Neural cell (in vitro differentiated cells): ENCODE measurements around the gene MGAT4B. TPM values are rescaled to one million over a fixed set of nuclear protein-coding genes. Genes with fewer than 3 reads are reported as not detected.

ENCODE experiments used
- H2AFZ ChIP-seq: fragments of 200-600, 300-800 bp; sonication (generic), shearing (Covaris generic); 2 replicates; pipeline ENCODE4 v1.6.0; 2014; ENCODE audit warnings: low read depth, mild to moderate bottlenecking, antibody characterized with exemption, low read length, moderate library complexity
- H3F3A ChIP-seq: fragments of 200-600 bp; shearing (Covaris generic); 2 replicates; pipeline ENCODE4 v1.6.1; 2016; ENCODE audit warnings: mild to moderate bottlenecking, moderate library complexity, mixed read lengths, antibody characterized with exemption, low read length; ENCODE audit not compliant: insufficient read depth, poor library complexity, severe bottlenecking
- H3K27ac ChIP-seq: fragments of 200-600, 300-800 bp; sonication (generic), shearing (Covaris generic); 2 replicates; pipeline ENCODE4 v1.5.1; 2014; ENCODE audit warnings: mild to moderate bottlenecking, low read length, moderate library complexity
- H3K27me3 ChIP-seq: fragments of 300-800, 200-600 bp; sonication (generic), shearing (Covaris generic); 2 replicates; pipeline ENCODE4 v1.6.0; 2014; ENCODE audit warnings: mild to moderate bottlenecking, low read depth, low read length, moderate library complexity; ENCODE audit not compliant: insufficient read depth
- H3K36me3 ChIP-seq: fragments of 300-800, 200-600 bp; sonication (generic), shearing (Covaris generic); 2 replicates; pipeline ENCODE4 v1.5.1; 2014; ENCODE audit warnings: mild to moderate bottlenecking, antibody characterized with exemption, low read length, moderate library complexity; ENCODE audit not compliant: insufficient read depth
- H3K4me2 ChIP-seq: fragments of 300-800, 200-600 bp; sonication (generic), shearing (Covaris generic); 2 replicates; pipeline ENCODE4 v1.6.0; 2014; ENCODE audit warnings: mild to moderate bottlenecking, low read length
- H3K4me3 ChIP-seq: fragments of 300-800, 200-600 bp; sonication (generic), shearing (Covaris generic); 2 replicates; pipeline ENCODE4 v1.5.1; 2014; ENCODE audit warnings: mild to moderate bottlenecking, low read length, moderate library complexity
- H3K79me2 ChIP-seq: fragments of 200-600 bp; shearing (Covaris generic); replicated peaks from 2 replicates; pipeline ENCODE4 v1.6.0; 2014; ENCODE audit warnings: mild to moderate bottlenecking, low read length, moderate library complexity; ENCODE audit not compliant: insufficient read depth
- H3K9ac ChIP-seq: fragments of 300-800, 200-600 bp; sonication (generic), shearing (Covaris generic); 2 replicates; pipeline ENCODE4 v1.6.1; 2016; ENCODE audit warnings: mild to moderate bottlenecking, low read length, mixed read lengths
- H3K9me2 ChIP-seq: fragments of 200-600 bp; shearing (Covaris generic); 2 replicates; pipeline ENCODE4 v1.6.1; 2016; ENCODE audit warnings: mild to moderate bottlenecking, low read length, mixed read lengths; ENCODE audit not compliant: insufficient read depth
- H3K9me3 ChIP-seq: fragments of 200-600, 300-800 bp; sonication (generic), shearing (Covaris generic); 2 replicates; pipeline ENCODE4 v1.6.1; 2016; ENCODE audit warnings: mild to moderate bottlenecking, mixed run types, low read length, moderate library complexity, mixed read lengths
- H4K20me1 ChIP-seq: fragments of 200-600 bp; shearing (Covaris generic); 2 replicates; pipeline ENCODE4 v1.6.1; 2016; ENCODE audit warnings: mild to moderate bottlenecking, mixed run types; ENCODE audit not compliant: insufficient read depth
- EP300 ChIP-seq: fragments of 450-650 bp; conservative IDR thresholded peaks from 2 replicates; pipeline ENCODE4 v1.6.1; 2014; ENCODE audit warnings: antibody characterized with exemption, mild to moderate bottlenecking, moderate library complexity; ENCODE audit not compliant: poor library complexity, severe bottlenecking
- EZH2 ChIP-seq: fragments of 200-600, 300-800 bp; shearing (Covaris generic), sonication (generic); IDR thresholded peaks from 2 replicates; pipeline ENCODE4 v1.6.1; 2014; ENCODE audit warnings: antibody characterized with exemption, low read length, borderline replicate concordance, mild to moderate bottlenecking; ENCODE audit not compliant: insufficient read depth, poor library complexity, severe bottlenecking
- MXI1 ChIP-seq: fragments of 450-650 bp; conservative IDR thresholded peaks from 2 replicates; pipeline ENCODE4 v1.6.1; 2014; ENCODE audit warnings: antibody characterized with exemption, mild to moderate bottlenecking; ENCODE audit not compliant: poor library complexity, severe bottlenecking
- POLR2AphosphoS5 ChIP-seq: IDR thresholded peaks from 2 replicates; pipeline ENCODE4 v1.6.1; 2012
- RAD21 ChIP-seq: fragments of 450-650 bp; conservative IDR thresholded peaks from 2 replicates; pipeline ENCODE4 v1.6.1; 2014; ENCODE audit warnings: antibody characterized with exemption, mild to moderate bottlenecking, moderate library complexity
- SMC3 ChIP-seq: fragments of 450-650 bp; conservative IDR thresholded peaks from 2 replicates; pipeline ENCODE4 v1.6.1; 2014; ENCODE audit warnings: antibody characterized with exemption, mild to moderate bottlenecking, moderate library complexity; ENCODE audit not compliant: poor library complexity
- TAF1 ChIP-seq: IDR thresholded peaks from 2 replicates; pipeline ENCODE4 v1.6.1; 2012; ENCODE audit warnings: low read depth
- polyA plus RNA-seq: library from polyadenylated mRNA; depleted of rRNA; stranded (reverse); fragments of >200 nt; gene quantifications from 2 replicates; pipeline ENCODE4 v1.2.3, GENCODE V29; 2014
- TF ChIP-seq, protein P1 (sequence below): IDR thresholded peaks from 2 replicates; pipeline ENCODE4 v1.6.1; 2012; ENCODE audit warnings: borderline replicate concordance
- TF ChIP-seq, protein P2 (sequence below): fragments of 450-650 bp; IDR thresholded peaks from 2 replicates; pipeline ENCODE4 v1.5.1; 2014; ENCODE audit warnings: antibody characterized with exemption, mild to moderate bottlenecking, moderate library complexity; ENCODE audit not compliant: poor library complexity, severe bottlenecking

Gene MGAT4B
- polyA plus RNA-seq, 1 donor from 2014 or later, result 70.6 TPM

DNA sequence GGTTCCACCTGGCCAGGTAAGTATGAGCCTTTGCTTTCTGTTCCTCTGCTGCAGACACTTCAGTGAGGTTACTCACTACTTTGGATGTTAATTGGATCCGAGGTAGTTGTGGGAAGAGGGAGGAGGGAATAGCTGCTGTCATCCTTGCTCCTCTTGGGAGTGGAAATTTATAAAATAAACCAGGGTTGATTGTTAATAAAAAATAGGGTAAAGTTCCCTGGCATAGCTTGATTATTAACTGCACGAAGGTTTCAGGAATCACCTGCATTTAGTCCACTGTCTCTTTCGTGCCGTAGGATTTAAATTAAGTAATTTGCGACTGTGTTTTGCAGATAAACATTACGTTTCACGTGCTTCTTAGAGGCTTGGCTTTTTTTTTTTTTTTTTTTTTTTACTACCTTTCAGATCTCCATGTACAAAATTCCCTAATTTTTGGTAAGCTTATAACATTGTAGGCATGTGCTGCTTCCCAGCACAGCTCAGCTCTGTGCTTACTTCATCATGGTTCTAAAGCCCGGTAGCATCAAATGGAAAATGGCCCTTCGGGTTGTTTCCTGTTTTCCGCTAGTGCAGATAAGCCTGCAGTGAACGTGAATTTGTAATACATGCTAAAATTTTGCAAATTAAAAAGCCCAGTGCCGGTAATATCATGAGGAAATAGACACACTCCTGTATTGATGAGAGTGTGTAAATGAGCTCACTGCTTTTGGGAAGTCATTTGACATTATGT lies 39.8 kb downstream of the MGAT4B start:
- no peak overlapping the region for H3K4me3 ChIP-seq
- no peaks in the 10 kb centered on the region for H3K27me3 ChIP-seq
- peaks cover 2% of the 10 kb centered on the region for H4K20me1 ChIP-seq
- peaks cover 24% of the 10 kb centered on the region for H3K79me2 ChIP-seq
- peaks cover 8% of the 10 kb centered on the region for H3K36me3 ChIP-seq
- no peak overlapping the region for H3K9ac ChIP-seq
- no peak overlapping the region for H3K27ac ChIP-seq
- H3K9me3 ChIP-seq, result no peaks in the 10 kb centered on the region
- no peak overlapping the region for H3K4me2 ChIP-seq
- H3K9me2 ChIP-seq, result no peaks in the 10 kb centered on the region
- H2AFZ ChIP-seq, result no peak overlapping the region
- TF ChIP-seq EZH2, result no peak
- no peak for TF ChIP-seq SMC3
- no peak for TF ChIP-seq RAD21
- TF ChIP-seq, protein P1, sequence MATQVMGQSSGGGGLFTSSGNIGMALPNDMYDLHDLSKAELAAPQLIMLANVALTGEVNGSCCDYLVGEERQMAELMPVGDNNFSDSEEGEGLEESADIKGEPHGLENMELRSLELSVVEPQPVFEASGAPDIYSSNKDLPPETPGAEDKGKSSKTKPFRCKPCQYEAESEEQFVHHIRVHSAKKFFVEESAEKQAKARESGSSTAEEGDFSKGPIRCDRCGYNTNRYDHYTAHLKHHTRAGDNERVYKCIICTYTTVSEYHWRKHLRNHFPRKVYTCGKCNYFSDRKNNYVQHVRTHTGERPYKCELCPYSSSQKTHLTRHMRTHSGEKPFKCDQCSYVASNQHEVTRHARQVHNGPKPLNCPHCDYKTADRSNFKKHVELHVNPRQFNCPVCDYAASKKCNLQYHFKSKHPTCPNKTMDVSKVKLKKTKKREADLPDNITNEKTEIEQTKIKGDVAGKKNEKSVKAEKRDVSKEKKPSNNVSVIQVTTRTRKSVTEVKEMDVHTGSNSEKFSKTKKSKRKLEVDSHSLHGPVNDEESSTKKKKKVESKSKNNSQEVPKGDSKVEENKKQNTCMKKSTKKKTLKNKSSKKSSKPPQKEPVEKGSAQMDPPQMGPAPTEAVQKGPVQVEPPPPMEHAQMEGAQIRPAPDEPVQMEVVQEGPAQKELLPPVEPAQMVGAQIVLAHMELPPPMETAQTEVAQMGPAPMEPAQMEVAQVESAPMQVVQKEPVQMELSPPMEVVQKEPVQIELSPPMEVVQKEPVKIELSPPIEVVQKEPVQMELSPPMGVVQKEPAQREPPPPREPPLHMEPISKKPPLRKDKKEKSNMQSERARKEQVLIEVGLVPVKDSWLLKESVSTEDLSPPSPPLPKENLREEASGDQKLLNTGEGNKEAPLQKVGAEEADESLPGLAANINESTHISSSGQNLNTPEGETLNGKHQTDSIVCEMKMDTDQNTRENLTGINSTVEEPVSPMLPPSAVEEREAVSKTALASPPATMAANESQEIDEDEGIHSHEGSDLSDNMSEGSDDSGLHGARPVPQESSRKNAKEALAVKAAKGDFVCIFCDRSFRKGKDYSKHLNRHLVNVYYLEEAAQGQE, result no peak
- TF ChIP-seq POLR2AphosphoS5, result no peak
- no peak for TF ChIP-seq EP300
- TF ChIP-seq MXI1, result no peak
- TF ChIP-seq TAF1, result no peak
- TF ChIP-seq, protein P2, sequence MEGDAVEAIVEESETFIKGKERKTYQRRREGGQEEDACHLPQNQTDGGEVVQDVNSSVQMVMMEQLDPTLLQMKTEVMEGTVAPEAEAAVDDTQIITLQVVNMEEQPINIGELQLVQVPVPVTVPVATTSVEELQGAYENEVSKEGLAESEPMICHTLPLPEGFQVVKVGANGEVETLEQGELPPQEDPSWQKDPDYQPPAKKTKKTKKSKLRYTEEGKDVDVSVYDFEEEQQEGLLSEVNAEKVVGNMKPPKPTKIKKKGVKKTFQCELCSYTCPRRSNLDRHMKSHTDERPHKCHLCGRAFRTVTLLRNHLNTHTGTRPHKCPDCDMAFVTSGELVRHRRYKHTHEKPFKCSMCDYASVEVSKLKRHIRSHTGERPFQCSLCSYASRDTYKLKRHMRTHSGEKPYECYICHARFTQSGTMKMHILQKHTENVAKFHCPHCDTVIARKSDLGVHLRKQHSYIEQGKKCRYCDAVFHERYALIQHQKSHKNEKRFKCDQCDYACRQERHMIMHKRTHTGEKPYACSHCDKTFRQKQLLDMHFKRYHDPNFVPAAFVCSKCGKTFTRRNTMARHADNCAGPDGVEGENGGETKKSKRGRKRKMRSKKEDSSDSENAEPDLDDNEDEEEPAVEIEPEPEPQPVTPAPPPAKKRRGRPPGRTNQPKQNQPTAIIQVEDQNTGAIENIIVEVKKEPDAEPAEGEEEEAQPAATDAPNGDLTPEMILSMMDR, result no peak
- no peaks in the 10 kb centered on the region for H3F3A ChIP-seq

DNA sequence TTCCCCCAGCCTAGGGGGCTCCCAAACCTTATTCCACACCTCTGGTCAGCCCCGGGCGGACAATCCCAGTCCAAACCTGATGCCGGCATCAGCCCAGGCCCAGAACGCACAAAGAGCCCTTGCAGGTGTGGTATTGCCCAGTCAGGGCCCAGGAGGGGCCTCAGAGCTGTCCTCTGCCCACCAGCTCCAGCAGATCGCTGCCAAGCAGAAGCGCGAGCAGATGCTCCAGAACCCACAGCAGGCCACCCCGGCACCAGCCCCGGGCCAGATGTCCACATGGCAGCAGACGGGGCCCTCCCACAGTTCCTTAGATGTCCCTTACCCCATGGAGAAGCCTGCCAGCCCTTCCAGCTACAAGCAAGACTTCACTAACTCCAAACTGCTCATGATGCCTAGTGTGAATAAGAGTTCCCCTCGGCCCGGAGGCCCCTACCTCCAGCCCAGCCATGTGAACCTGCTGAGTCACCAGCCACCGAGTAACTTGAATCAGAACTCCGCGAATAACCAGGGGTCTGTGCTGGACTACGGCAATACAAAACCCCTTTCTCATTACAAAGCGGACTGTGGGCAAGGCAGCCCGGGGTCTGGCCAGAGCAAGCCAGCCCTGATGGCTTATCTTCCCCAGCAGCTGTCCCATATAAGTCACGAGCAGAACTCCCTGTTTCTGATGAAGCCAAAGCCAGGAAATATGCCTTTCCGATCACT lies 40.5 kb downstream of the MGAT4B start:
- no peaks in the 10 kb centered on the region for H3F3A ChIP-seq
- H3K4me2 ChIP-seq, result no peak overlapping the region
- H2AFZ ChIP-seq, result no peak overlapping the region
- H3K9ac ChIP-seq, result no peak overlapping the region
- H3K27ac ChIP-seq, result no peak overlapping the region
- H4K20me1 ChIP-seq, result peaks cover 2% of the 10 kb centered on the region
- no peak overlapping the region for H3K4me3 ChIP-seq
- H3K79me2 ChIP-seq, result peaks cover 24% of the 10 kb centered on the region
- H3K36me3 ChIP-seq, result peaks cover 4% of the 10 kb centered on the region
- TF ChIP-seq, protein P2, result no peak
- TF ChIP-seq POLR2AphosphoS5 (no peak), MXI1 (no peak), EZH2 (no peak), SMC3 (no peak), TAF1 (no peak), EP300 (no peak), RAD21 (no peak)
- TF ChIP-seq, protein P1, result no peak
- H3K9me2 ChIP-seq, result no peaks in the 10 kb centered on the region
- H3K9me3 ChIP-seq, result no peaks in the 10 kb centered on the region
- no peaks in the 10 kb centered on the region for H3K27me3 ChIP-seq
